ENCODE measurements around the gene NECTIN4. TPM values are rescaled to one million over a fixed set of nuclear protein-coding genes. Genes with fewer than 3 reads are reported as not detected.
A peak's percentile ranks its signal among the peaks of the same experiment; 100 is the strongest.

The NECTIN4 gene
- total and polyA plus RNA-seq, 2 of the 13 experiments (the other 11 are each of a cell fraction or from before 2014, with no cell fraction given) = 5.9 to 12.4 TPM

DNA sequence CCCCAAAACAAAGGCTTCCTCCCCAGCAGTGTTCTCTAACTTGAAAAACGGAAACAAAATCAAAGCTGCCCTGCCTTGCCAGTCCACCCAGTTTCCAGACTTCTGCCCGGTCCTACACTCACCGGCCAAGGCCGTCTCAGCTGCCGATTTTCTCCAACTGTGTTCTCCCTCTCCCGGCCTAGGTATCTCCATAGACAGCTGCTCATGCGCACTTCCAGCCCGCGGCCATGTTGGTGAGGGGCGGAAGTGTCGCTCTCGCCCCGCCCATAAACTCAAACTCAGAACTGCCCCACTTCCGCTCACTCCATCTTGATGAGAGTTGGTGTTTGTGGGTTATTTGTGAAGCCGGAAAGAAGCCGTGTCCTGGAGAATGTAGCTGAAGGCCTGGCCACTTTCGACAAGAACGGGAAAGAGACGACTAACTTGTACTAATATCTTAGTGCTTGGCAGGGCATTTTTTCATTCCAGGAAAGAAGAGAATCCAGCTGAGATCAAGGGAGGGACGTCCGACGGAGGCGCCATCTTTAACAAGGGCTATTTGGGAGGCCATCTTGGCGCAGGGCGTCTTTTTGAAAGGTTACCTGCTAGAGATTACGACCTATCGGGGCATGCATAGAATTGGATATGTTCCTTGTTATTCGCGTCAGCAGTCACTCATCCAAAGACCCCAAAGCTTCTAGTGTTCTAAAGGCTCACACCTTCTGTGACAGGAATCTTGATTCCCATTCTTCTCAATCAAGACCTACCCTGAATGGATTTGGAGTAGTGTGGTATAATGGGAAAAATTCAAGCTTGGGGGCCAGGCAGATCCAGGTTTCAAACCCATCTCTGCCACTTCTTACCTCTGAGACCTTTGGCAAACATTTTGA lies 43.4 kb downstream of the NECTIN4 start, which contains the start of gene USF1 (continued):
- TF ChIP-seq ZHX2 (IDR thresholded peaks at IDR 0.05; ENCODE audit: low read depth) (peak; percentile 96), ZHX2 (CRISPR knock-in tag; IDR thresholded peaks at IDR 0.05; ENCODE audit: borderline replicate concordance) (peak; percentile 26; the same call in 1 of the 2 replicates), PHF21A (CRISPR knock-in tag; IDR thresholded peaks at IDR 0.05) (0 out of 2 replicates have a peak, but pooled peaks have one; percentile 45), ZNF841 (CRISPR knock-in tag; IDR thresholded peaks at IDR 0.05; ENCODE audit: borderline replicate concordance) (no peak), EEA1 (CRISPR knock-in tag; IDR thresholded peaks at IDR 0.05; ENCODE audit: borderline replicate concordance) (no peak), BCL6 (CRISPR knock-in tag; IDR thresholded peaks at IDR 0.05) (no peak), ARNT2 (CRISPR knock-in tag; IDR thresholded peaks at IDR 0.05; ENCODE audit: low read depth) (peak; percentile 57; the same call in 1 of the 2 replicates), YEATS4 (CRISPR knock-in tag; IDR thresholded peaks at IDR 0.05; ENCODE audit: borderline replicate concordance) (no peak; the same call in 1 of the 2 replicates), ZNF274 (CRISPR knock-in tag; IDR thresholded peaks at IDR 0.05) (0 out of 2 replicates have a peak, but pooled peaks have one; percentile 55), MIXL1 (CRISPR knock-in tag; IDR thresholded peaks at IDR 0.05) (0 out of 2 replicates have a peak, but pooled peaks have one; percentile 22), GABPB1 (CRISPR knock-in tag; IDR thresholded peaks at IDR 0.05) (peak; percentile 97), SP140L (CRISPR knock-in tag; IDR thresholded peaks at IDR 0.05; ENCODE audit: borderline replicate concordance) (no peak), ZSCAN29 (CRISPR knock-in tag; conservative IDR thresholded peaks at IDR 0.05) (no peak), RFXAP (CRISPR knock-in tag; IDR thresholded peaks at IDR 0.05; ENCODE audit: borderline replicate concordance) (peak; percentile 52; the same call in 1 of the 2 replicates), HOXA3 (CRISPR knock-in tag; IDR thresholded peaks at IDR 0.05) (peak; percentile 99), ZBTB20 (CRISPR knock-in tag; IDR thresholded peaks at IDR 0.05; ENCODE audit: borderline replicate concordance, low read depth) (peak; percentile 38; the same call in 1 of the 2 replicates), IRX3 (CRISPR knock-in tag; IDR thresholded peaks at IDR 0.05; ENCODE audit: borderline replicate concordance, low read depth) (no peak), THYN1 (CRISPR knock-in tag; IDR thresholded peaks at IDR 0.05; ENCODE audit: borderline replicate concordance, low read depth) (0 out of 2 replicates have a peak, but pooled peaks have one; percentile 37), REXO4 (CRISPR knock-in tag; IDR thresholded peaks at IDR 0.05; ENCODE audit: borderline replicate concordance) (no peak), HNF4G (IDR thresholded peaks at IDR 0.05; ENCODE audit: borderline replicate concordance, low read depth, low read length) (no peak), HNF4G (CRISPR knock-in tag; IDR thresholded peaks at IDR 0.05; ENCODE audit: borderline replicate concordance, low read depth) (no peak)
- TF ChIP-seq, protein P1, sequence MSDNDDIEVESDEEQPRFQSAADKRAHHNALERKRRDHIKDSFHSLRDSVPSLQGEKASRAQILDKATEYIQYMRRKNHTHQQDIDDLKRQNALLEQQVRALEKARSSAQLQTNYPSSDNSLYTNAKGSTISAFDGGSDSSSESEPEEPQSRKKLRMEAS (IDR thresholded peaks at IDR 0.05) = peak; percentile 63
- TF ChIP-seq, protein P2, sequence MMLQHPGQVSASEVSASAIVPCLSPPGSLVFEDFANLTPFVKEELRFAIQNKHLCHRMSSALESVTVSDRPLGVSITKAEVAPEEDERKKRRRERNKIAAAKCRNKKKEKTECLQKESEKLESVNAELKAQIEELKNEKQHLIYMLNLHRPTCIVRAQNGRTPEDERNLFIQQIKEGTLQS (CRISPR knock-in tag; IDR thresholded peaks at IDR 0.05) = 0 out of 2 replicates have a peak, but pooled peaks have one; percentile 1

Measured in HepG2 (cell line).